Renal pelvis (tissue), 12 donors: ENCODE measurements around the gene CEACAM16. TPM values are rescaled to one million over a fixed set of nuclear protein-coding genes. Genes with fewer than 3 reads are reported as not detected.
"Not testable (repeated sequence)": the region's sequence is repeated elsewhere in the genome, so short reads cannot be mapped to it uniquely, and the experiment has no call there.

ENCODE experiments used
- DNase-seq: peaks from one replicate; pipeline ENCODE4 v3.0.0-alpha.2; 2013
- long read RNA-seq, 16 experiments: transcript quantifications; one replicate each; lab custom pipeline, GENCODE V29; 2026
- polyA plus RNA-seq, 3 donors: library from polyadenylated mRNA; unstranded; fragments of 120-200 nt; gene quantifications; one replicate each; pipeline ENCODE4 v1.2.1, GENCODE V29; 2013; ENCODE audit not compliant: insufficient read length in 3 of 3

CEACAM16 gene, protein sequence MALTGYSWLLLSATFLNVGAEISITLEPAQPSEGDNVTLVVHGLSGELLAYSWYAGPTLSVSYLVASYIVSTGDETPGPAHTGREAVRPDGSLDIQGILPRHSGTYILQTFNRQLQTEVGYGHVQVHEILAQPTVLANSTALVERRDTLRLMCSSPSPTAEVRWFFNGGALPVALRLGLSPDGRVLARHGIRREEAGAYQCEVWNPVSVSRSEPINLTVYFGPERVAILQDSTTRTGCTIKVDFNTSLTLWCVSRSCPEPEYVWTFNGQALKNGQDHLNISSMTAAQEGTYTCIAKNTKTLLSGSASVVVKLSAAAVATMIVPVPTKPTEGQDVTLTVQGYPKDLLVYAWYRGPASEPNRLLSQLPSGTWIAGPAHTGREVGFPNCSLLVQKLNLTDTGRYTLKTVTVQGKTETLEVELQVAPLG
- polyA plus RNA-seq = not detected
- long read RNA-seq, donor 1 = 0 reads
- long read RNA-seq, donor 2 = 0 reads
- long read RNA-seq, donor 3 = 0 reads
- long read RNA-seq, donor 4 = 0 reads
- long read RNA-seq, donor 5 = 0 reads
- long read RNA-seq, donor 6 = 0 reads
- long read RNA-seq, donor 7 = 0 reads
- long read RNA-seq, donor 8 = 0 reads
- long read RNA-seq, donor 9 = 0 reads
- long read RNA-seq, donor 10 = 0 reads
- long read RNA-seq, donor 11 = 0 reads
- long read RNA-seq, donor 12 = 0 reads
- long read RNA-seq, donor 13 = 0 reads
- long read RNA-seq, donor 14 = 0 reads
- long read RNA-seq, donor 15 = 0 reads
- long read RNA-seq, donor 16 = 0 reads

DNA sequence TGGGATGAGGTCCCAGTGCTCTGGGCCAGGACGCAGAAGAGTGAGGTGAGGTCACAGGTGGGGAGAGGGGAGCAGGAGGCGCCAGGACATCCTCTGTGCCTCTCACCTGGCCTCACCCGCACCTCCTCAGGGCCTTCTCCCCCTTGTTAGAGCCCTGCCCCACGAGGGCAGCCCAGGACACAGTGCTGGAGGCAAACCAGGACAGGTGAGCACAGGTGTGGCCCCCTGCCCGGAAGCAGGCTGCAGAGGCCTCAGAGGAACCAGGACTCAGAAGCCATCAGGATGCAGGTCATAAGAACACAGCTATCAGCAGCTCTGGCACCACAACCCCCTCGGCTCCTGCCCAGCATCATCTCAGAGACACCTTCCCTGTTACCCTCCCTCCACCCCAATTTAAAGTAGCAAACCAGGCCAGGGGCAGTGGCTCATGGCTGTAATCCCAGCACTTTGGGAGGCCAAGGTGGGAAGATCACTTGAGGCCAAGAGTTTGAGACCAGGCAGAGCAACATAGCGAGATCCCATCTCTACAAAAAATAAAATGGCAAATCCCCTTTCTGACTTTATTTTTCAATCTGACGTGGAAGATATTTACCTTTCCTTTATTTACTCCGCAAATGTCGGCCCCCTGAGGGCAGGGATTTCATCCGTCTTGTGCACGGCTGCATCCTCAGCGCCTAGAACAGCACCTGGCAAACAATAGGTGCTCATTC is at the start of gene CEACAM16:
CEACAM16 (plus strand) TSS at position 660 of the 710 bp plus-strand sequence. CDS start 2,306 bp downstream, outside the sequence.
- no peak for DNase-seq

DNA sequence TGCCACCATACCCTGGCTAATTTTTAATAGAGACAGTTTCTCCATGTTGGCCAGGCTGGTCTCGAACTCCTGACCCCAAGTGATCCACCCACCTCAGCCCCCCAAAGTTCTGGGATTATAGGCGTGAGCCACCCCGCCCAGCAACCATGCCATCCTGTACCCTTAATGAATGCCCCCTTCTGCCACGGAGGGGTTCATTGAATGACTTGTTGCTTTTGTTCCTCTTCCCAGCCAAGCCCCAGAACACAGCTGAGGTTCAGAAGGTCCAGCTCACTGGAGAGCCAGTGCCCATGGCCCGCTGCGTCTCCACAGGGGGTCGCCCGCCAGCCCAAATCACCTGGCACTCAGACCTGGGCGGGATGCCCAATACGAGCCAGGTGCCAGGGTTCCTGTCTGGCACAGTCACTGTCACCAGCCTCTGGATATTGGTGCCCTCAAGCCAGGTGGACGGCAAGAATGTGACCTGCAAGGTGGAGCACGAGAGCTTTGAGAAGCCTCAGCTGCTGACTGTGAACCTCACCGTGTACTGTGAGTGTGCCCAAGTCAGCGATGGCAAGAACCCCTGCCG is 49.3 kb upstream of the CEACAM16 start:
- no peak for DNase-seq

DNA sequence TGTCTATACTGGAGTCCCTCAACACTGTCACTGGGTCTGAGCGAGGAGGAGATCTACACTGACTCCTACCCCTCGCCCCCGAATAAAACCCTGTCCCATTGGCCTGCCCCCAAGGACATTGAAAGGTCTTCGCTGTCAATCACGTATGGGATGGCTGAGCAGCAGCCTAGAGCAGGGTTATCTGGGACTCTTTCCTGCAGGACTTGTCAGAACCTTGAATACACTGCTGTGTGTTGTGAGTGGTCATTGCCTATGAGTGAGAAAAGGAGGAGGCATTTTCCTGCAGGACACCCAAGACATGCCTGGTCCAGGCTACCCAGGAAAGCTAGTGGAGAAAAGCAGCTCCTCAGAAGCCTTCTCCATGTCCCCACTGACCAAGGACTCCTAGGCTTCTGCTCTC is 45.6 kb upstream of the CEACAM16 start:
- no peak for DNase-seq

DNA sequence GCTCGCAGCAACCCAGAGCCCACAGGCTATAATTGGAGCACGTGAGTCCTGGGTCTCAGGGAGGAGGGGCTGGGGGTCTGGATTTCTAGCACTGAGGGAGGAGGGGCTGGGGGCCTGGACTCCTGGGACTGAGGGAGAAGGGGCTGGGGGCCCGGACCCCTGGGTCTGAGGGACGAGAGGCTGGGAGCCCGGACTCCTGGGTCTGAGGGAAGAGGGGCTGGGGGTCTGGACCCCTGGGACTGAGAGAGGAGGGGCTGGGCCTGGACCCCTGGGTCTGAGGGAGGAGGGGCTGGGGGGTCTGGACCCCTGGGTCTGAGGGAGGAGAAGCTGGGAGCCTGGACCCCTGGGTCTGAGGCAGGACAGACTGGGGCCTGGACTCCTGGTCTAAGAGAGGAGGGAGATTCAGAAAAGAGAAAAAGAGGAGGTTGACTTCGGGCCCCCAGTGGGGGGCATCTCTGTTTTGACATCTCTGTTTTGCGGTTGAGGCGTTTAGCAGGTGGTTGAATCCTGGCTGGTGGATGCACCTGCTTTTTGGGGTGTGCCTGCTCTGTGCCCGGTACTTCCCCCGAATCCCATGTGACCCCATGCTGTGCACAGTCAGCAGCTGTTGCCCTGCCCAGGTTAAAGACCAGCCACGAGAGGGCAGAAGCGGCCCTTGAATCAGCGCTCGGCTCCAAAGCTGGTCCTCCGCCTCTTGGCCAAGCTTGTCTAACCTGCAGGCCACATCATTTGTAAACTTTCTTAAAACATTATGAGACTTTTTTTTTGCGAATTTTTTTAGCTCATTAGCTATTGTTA is 44.8 kb upstream of the CEACAM16 start:
- DNase-seq = no peak

DNA sequence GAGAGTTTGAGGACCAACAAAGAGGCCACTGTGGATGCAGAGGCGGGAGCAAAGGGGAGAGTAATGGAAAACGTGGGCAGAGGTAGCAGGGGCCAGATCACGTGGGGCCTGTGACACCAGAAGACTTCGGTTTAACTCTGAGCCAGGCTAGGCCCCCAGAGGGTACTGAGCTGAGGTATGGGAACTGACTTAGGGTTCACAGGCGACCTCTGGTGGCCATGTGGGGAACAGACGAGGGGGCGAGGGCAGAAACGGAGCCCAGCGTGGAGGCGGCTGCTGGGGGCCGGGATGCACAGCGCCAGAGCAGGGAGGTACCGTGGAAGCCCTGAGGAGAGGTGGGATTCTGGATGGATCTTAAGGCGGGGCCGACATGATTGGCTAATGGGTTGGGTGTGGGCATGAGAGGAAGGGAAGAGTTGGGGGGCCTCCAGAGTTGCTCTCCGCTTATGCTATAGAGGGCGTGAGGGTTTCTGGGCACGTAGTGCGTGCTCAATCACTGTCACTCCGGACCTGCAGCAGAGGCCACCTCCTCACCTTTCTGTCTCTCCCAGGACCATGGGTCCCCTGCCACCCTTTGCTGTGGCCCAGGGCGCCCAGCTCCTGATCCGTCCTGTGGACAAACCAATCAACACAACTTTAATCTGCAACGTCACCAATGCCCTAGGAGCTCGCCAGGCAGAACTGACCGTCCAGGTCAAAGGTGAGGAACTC is 41.6 kb upstream of the CEACAM16 start:
- peak; percentile 54 for DNase-seq

DNA sequence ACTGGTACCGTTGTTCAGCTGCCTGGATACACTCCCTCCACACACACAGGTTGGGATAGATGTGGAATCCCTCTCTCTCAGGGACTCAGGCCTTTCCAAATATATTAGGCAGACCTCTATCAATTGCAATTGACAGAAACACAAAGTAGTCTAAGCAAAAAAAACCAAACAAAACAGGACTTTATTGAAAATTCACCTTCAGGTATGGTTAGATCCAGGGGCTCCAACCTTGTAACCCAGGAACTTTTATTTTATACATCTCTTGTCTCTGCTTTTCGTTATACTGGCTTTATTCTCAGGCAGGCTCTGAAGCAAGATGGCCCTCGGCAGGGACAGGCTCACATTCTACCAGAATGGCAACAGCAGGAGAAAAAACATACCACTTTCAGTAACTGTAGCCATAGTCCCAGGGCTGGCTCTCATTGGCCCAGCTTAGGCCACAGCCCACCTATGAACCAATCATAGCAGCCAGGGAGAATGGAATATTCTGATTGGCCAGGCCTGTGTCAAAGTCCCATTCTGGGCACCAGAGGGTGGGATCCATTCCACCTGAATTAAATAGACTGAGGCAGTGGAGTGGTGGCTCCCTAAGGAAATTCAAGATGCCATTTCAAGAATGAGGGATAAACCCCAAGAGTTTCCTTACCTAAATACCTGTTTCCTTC is 40.8 kb upstream of the CEACAM16 start:
- no peak for DNase-seq

DNA sequence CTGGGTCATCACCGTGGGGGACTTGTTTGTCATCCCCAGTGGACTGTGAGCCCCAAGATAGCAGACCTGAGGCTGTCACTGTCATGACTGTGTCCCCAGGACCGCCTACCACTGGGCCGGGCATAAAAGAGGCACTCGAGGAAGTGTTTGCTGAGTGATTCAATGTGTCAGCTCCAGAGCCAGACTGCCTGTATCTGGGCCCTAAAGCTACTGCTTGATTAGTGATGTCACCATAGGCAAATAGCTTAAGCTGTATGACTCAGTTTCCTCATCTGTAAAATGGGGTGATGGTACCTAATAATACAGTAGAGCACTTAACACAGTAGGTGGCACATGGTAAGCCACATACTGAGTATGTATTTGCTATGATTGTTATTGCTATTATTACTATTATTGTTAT is 38.9 kb upstream of the CEACAM16 start:
- DNase-seq = no peak

DNA sequence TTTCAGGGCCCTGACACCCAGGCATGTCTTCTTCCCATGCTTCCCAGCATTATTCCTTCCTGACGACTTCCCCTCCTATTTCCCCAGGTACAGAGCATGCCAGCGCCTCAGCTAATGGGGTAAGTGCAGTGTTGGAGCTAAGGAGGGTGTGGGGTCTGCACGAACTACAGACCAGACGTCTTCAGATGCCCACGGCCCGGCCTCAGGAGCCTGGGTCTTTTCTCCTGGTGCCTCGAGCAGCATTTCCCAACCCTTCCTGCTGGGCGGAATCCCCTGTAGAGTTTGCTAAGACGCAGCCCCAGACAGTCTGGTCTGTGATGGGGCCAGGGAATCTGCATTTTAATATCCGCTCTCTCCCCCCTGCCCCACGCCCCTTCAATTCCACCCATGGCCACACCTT is 37.7 kb upstream of the CEACAM16 start:
- no peak for DNase-seq

DNA sequence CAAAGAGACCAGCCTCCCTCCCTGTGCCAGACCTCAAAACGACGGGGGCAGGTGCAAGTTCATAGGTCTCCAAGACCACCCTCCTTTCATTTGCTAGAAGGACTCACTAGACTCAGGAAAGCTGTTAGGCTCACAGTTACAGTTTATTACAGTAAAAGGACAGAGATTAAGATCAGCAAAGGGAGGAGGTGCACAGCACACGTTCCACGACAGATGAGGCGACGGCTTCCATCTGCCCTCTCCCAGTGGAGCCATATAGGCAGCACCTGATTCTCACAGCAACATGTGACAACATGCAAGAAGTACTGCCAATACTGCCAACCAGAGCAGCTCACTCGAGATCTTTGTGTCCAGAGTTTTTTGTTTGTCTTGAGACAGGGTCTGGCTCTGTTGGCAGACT is 37.0 kb upstream of the CEACAM16 start:
- no peak for DNase-seq

DNA sequence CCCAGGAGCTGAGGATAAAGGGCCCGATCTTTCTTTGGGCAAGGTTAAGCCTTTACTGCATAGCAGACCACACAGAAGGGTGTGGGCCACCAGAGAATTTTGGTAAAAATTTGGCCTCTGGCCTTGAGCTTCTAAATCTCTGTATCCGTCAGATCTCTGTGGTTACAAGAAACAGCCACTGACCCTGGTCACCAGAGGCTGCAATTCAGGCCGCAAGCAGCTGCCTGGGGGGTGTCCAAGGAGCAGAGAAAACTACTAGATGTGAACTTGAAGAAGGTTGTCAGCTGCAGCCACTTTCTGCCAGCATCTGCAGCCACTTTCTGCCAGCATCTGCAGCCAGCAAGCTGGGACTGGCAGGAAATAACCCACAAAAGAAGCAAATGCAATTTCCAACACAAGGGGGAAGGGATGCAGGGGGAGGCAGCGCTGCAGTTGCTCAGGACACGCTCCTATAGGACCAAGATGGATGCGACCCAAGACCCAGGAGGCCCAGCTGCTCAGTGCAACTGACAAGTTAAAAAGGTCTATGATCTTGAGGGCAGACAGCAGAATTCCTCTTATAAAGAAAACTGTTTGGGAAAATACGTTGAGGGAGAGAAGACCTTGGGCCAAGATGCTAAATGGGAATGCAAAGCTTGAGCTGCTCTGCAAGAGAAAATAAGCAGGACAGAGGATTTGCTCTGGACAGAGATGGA is 36.1 kb upstream of the CEACAM16 start:
- DNase-seq = peak; percentile 69

DNA sequence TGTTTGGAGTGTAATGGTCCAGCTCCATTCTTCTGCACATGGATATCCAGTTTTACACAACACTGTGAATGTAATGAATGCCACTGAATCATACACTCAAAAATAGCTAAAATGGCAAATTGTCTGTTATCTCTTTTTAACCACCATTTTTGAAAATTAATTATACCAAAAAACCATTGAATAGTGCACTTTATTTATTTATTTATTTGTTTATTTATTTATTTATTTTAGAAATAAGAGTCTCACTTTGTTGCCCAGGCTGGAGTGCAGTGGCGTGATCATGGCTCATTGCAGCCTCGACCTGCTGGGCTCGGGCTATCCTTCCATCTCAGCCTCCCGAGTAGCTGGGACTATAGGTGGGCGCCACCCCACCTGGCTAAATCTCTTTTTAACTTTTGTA is 35.0 kb upstream of the CEACAM16 start:
- no peak for DNase-seq

DNA sequence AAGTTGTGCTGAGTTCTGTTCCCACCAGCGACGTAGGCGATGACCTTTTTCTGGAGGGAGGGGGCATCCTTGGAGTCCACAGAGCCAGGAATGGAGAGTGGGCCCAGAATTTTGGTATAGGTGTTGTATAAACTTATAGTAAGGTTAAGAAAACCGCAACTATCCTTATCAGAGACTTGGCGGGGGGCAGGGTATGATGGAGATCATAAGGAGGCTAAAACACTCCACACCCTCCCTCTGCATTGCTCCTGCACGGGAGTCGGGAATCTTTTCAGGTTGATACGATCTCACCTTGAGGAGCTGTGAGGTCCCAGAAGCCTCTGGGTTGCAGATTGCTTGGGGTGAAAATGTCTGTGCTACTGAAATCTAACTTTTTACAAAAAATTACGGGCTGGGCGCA is 34.0 kb upstream of the CEACAM16 start:
- DNase-seq = no peak

DNA sequence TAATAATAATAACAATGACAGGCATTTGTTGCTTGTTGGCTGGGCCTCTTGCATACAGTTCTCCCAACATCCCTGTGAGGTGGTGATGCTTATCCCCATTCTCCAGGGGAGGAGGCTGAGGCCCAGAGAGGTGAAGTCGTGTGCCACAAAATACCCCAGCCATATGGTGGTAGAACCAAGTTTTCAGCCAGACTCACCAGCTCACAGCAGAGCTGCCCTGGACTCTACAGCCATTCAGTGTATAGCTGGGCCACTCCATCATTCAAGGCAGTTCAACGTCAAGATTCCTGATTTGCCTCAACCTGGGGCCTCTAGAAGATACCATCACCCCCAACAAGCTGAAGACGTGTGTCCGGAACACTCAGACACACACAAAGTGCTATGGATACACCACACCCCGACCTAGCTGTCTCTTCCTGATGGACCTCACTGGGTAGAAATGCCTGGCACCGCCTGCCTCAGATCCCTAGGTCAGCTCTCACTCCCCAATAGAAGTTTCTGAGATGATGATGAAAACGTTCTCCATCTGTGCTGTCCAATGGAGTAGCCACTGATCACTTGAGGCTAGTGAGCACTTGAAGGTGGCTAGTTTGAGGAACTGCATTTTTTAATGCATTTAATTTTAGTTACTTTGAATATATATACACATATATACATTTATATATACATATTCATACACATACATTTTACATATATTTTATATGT is 31.9 kb upstream of the CEACAM16 start:
- no peak for DNase-seq

DNA sequence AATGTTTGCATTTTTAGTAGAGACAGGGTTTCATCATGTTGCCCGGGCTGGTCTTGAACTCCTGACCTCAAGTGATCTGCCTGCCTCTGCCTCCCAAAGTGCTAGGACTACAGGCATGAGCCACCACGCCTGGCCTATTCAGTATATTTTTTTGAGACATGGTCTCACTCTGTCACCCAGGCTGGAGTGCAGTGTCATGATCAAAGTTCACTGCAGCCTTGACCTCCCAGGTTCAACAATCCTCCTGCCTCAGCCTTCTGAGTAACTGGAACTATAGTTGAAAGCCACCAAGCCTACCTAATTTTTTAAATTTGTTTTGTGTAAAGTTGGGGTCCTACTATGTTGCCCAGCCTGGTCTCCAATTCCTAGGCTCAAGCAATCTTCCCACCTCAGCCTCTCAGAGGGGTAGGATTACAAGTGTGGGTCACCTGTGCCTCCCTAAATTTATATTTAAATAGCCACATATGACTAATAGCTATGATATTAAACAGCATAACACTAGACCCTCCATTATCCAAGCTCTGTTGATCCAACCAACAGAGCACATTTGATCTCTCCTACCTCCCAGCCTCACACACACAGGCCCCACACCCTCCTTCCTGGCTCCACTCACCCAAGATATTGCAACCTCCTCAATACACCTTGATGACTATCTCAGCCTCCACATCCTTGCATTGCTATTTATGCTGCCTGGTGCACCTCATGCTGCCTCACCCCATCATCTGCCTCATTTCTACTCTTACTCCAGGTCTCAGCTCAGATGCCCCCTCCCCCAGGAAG is 29.8 kb upstream of the CEACAM16 start:
- DNase-seq = no peak

DNA sequence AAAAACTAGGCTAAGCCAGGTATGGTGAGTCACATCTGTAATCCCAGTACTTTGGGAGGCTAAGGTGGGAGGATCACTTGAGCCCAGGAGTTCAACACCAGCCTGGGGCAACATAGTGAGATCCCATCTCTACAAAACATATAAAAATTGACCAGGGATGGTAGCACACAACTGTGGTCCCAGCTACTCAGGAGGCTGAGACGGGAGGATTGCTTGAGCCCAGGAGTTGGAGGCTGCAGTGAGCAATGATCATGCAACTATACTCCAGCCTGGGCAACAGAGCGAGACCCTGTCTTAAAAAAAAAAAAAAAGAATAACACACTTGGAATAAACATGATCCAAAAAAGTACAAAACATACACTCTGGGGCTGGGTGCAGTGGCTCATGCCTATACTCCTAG is 28.9 kb upstream of the CEACAM16 start:
- not testable (repeated sequence) for DNase-seq

DNA sequence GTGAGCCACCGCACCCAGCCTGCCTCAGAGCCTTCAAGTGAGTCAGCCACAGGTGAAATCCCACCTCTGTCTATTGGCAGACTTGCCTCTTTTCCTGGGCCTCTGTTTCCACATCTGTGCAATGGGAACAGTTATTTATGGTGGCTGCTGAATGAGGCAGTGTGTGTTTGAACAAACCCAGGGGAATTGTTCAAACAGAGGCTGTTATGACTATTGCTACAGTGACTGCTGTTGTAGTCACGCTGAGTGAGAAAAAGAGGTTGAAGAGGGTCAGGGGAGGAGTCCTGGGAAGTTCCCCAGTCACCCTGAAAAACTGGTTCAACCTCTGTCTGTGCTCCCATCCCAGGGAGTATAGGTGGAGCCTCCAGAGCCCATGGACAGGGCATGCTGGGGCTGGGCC is 27.6 kb upstream of the CEACAM16 start, which contains the start of gene CEACAM19:
CEACAM19 (plus strand) TSS at position 83 of the 400 bp plus-strand sequence. CDS start 450 bp downstream, outside the sequence.
- DNase-seq = no peak

DNA sequence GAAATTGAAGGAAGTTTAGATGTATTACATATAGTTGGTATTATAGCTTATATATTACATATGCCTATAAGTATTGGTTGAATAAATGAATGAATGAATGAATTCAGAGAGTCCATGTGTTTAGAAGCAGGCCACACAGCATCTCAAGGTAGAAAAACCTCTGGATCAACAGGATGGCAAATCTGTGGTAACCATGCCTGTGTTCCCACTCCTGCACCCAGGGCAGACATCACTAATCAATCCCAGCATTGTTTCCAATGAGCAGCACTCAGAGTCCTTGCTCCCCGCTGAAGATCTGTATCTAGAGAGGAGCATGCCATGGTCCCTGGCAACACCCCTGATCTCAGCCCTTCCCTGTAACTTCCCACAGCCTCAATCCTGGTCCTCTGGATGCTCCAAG is 26.7 kb upstream of the CEACAM16 start:
- DNase-seq = no peak

DNA sequence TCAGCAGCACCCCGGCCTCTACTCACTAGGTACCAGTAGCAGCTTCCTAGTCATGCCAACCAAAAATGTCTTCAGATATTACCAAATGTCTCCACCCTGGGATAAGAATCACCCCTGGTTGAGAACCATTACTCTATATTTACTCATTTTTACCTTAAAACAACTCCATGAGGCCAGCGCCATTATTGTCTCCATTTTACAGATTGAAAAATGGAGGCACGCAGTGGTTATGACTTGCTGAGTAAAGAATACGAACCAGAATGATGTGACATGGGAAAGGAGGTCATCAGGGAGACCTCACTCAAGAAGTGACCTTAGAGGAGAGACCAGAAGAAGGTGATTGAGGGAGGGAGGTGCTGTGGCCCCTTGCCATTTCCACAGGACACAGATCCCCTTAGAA is 25.4 kb upstream of the CEACAM16 start:
- no peak for DNase-seq
